Daoy (cell line): ENCODE measurements around the gene GCGR. TPM values are rescaled to one million over a fixed set of nuclear protein-coding genes. Genes with fewer than 3 reads are reported as not detected.
A peak's percentile ranks its signal among the peaks of the same experiment; 100 is the strongest.
"Not testable (repeated sequence)": the region's sequence is repeated elsewhere in the genome, so short reads cannot be mapped to it uniquely, and the experiment has no call there.

ENCODE experiments used
- DNase-seq: peaks from one replicate; pipeline ENCODE4 v3.0.0-alpha.2; 2015; ENCODE audit warnings: low read depth
- total RNA-seq: library from RNA; depleted of rRNA; stranded (reverse); fragments of >200 nt; shearing (Covaris generic); gene quantifications from 2 replicates; pipeline ENCODE4 v1.2.3, GENCODE V29; 2014

The GCGR gene
- total RNA-seq, 1 experiment from 2014 or later, result not detected

DNA sequence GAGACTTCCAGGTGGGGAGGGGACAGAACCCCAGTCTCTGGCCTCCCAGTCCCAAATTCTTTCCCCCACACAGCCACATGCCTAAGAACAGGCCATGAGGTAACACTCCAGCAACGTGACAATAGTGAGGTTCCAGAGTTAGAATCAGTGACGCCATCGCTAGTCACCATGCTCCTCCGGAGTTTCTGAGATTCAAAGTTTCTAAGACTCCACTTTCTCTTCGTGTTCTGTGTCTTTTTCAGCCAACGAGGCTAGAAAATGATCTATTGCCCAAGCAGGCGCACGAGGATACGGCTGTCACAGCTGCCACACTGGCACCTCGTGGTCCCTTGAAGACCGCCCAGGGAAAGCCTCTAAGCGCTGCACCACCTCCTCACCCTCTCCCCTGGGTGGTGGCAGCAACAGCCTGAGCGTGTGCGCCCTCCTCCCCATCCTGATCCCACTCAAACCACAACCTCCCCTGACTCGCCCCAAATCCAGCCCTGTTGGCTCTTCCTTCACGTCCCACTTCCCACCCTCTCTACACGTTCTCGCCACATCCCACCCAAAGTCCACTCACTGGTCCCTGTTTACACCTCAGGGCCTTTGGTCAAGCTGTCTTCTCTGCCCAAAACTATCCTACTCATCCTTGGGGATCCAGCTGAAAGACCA, 28.1 kb downstream of the GCGR start:
- DNase-seq, result no peak

DNA sequence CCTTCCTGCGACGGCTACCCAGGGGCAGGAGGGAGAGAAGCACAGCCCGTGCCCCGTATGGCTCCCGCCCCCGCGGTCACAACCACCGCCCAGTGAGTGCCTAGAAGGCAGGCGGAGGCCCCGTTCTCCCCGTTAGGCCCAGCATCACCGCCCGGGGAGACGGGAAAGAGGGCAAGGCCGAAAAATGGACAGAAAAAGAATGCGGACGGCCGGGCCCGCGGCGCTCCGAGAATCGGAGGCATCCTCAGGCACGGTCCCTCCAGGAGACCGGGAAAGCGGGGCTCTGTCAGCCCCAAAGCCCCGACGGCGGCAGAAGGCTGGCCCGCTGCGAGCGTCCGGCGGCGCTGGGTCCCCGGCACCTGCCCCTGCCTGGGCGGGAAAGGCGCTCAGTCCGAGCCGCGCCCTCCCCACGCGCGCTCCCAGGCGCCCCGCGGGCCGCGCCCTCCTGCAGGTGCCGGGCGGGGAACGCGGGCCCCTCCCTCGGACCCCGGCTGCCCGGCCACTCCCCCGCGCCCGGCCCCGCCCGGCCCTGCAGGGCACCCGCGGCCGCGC, 28.7 kb downstream of the GCGR start:
- DNase-seq, result peak; percentile 45

DNA sequence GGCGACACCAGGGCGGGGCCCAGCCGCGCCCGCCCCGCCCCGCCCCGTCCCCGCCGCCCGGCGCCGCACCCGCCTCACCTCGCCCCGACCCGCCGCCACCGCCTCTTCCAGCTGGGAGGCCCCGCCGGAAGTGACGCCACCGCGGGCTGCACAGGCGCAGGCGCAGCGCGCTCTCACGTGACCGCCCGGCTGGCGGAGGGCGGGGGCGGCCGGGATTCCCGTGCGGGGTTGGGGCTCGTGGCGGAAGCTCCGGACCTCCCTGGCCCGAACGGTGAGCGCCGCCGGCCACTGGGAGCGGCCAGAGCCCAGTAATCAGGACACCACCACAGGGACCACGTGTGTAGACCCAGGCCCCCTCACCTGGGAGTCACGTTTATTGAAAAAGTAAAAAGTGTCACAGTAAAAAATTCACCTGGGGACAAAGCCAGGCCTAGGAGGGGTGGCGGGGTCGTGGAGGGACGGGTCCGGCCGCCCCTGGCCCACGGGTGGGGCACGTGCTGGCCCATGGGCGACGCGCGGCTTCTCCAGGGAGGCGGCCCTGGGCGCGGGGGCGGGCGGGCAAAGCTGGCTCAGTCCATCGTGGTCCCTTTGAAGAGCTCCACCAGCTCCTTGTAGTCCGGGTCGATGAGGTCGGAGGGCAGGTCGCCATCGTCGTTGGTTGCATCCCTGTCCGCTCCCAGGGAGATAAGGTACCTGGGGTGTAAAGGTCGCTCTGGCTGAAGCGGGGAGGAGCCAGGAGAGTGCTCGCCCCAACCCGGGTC, 29.4 kb downstream of the GCGR start, which contains the start of gene MCRIP1:
MCRIP1 (minus strand) TSS at position 132 of the 761 bp plus-strand sequence. CDS start 8,785 bp downstream, outside the sequence.
- peak; percentile 98 for DNase-seq

DNA sequence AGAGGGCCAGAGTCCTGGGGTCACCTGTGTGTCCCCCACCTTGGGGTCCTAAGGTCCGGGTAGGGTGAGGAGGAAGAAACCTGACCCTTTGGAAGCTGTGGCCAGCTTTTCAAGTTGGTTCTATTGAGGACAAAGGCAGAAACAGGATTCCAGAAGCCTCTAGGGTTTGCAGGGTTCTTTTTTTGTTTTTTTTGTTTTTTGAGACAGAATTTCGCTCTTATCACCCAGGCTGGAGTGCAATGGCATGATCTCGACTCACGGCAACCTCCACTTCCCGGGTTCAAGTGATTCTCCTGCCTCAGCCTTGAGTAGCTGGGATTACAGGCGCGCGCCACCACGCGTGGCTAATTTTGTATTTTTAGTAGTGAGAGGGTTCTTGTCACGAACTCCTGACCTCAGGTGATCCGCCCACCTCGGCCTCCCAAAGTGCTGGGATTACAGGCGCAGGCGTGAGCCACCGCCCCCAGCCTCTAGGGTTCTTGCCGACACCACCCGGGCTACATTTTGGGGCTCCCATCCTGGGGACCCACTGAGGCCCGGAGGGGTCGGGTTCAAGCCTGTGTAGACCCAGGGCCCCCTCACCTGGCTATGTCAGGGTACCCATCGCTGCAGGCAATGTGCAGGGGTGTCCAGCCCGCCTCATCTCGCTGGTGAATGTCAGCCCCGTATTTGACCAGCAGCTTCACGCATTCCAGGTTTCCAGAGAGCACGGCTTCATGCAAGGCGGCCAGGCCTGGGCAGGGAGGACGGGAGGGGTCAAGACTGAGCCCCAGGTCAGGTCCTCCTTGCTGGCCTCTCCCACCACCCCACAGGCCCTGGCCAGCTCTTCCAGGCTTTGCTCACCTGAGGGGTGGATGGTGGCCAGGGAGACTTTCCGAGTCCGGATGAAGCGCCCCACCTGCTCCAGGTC, 30.2 kb downstream of the GCGR start:
- DNase-seq, result no peak

DNA sequence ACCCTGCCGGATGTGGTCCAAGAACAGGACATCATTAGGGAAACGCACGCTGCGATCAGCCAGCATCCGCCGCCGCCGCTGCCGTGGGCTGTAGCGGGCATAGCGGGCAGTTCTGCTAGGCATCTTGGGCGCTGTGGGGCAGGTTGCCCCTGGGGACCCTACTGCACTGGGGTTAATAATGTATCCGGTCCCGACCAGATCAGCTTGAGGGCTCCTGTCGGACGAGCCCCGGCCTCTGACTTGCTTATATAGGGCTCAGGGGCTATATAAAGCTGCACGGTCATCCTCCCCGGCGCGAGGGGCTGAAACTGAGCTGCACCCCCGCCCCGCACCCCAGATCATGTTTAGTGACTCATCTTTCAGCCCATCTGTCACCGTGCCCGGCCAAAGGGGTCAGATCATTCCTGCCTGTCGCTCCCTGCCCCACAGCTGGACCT, 30.9 kb downstream of the GCGR start, which contains the start of gene PPP1R27:
PPP1R27 (minus strand) TSS at position 220 of the 437 bp plus-strand sequence; CDS start at position 123, 97 bp downstream.
- DNase-seq, result no peak

DNA sequence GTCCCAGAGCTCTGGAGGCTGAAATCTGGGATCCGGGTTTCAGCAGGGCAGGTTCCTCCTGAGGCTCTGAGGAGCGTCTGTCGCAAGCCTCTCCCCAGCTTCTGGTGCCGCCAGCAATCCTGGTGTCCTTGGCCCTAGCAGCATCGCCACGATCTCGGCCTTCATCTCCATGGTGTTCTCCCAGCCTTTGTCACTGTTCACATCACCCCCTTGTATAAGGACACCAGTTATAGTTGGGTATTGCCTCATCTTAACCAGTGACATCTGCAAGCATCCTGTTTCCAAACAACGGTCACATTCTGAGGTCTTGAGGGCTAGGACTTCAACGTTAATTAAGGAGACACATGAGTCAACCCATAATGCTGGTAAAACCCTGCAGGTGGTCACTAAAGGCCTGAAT, 33.7 kb downstream of the GCGR start:
- no peak for DNase-seq

DNA sequence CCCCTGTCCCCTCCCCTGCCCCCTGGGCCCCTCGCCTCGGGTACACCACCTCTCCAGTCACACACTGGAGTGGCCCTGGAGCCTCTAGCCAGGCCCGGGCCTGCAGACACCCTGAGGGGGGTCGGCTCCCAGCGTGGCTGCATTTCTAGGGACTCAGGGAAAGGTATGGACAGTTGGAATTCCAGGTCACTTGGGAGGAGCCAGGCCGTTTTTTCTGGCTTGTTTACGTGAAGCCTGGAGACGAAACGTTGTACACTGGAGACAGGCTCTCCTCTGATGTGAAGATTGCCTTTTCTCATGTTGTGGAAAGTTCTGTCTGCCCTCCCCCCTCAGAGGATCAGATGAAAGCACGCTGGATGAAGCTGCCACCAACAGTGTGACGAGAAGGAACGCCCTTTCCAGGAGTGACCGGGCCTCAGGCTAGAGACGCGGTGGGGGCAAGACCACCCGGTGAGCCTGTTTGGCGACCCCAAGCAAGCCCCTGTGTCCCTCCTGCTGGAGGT, 34.9 kb downstream of the GCGR start:
- DNase-seq, result no peak

- no peak for DNase-seq
These were observed 35.4 kb downstream of the GCGR start for GRCh38 chr17:81839301-81839700.

GRCh38 chr17:81840059-81840458, 36.1 kb downstream of the GCGR start:
- DNase-seq, result not testable (repeated sequence)

DNA sequence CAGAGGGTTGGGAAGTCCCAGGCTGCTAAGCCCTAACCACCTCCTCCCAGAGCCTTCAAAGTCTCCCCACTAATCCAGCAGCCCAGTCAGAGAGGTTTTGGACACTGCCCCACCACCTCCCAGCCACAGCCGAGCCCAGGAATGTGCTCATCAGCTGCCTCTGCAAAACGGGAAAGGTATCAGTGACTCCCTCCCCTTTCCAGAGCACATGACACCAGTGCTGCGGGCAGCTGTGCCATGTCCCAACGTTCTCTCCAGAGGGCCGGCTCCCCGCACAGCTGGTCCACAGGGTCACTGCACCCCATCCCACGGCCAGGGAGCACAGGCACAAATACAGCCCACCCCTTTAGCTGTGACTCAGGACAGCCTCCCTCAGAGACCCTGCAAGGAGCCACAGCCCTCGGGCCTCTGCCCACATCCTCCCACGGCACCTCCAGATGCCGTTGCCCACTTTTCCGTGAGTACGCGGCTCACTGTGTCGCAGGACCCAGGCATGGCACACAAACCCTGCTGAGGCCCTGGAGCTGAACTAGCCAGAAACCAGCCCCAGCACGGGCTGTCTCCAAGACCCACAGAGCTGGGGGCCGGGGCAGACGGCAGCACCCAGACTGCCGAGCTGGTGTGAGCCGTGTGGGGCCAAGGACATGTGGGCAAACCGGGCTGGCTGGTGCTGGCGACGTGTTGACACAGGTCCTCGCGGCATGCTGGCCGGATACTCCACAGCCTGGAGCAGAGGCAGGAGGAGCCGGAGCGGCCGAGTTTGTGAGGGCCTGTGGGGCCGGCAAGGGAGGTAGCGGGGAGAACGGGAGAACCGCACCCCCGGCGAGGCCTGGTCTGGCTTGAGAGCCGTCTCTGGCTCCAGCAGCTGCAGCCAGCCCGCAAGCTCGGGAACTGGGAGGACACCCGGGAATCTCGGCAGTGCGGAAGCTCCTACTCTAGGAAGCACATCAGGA, 37.2 kb downstream of the GCGR start:
- DNase-seq, result no peak

- no peak for DNase-seq
These were observed 37.9 kb downstream of the GCGR start for GRCh38 chr17:81841866-81842265.

DNA sequence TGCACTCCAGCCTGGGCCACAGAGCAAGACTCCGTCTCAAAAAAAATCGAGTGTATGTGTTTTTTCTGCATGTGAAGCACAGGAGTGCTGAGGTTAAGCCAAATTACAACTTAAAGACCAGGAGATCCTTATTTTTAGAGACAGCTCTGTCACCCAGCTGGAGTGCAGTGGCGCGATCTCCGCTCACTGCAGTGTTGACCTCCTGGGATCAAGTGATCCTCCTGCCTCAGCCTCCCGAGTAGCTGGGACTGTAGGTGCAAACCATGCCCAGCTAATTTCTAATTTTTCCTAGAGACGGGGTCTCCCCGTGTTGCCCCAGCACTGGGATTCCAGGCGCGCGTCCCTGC, 38.4 kb downstream of the GCGR start:
- no peak for DNase-seq

DNA sequence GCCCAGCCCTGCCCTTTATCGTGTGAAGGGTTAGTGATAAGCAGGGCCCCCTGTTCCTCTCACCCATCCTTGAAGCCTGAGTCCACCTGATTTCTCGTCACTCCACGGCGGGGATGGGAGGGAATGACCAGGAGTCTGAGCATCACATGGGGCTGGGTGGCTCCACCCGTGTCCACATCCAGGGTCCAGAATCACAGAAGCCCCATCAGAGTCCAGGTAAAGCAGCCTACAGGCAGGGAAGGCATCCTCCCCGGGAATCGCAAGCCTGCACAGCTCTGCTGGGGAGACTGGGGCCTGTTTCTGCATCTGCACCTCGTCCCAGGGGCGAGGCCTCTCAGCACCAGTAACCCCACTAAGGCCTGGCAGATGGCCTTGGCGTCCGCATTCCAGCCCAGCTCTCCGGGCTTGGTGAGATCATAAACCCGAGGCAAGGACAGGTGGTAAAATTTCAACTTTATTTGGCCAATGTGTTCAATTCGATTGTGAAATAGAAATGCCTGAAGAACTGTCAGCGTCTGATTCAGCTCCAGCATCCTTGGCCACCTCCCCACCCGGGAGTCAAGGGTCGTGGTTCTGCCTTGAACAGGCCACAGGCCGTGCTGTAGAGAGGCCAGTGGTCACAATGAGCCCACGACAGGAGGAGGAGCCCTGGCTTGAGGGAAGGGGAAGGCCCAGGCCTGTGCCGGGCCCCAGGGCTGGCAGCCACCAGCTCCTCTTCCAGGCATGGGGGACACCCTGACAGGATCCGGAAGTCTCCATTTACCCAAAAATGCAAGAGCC, 39.0 kb downstream of the GCGR start:
- DNase-seq, result no peak

DNA sequence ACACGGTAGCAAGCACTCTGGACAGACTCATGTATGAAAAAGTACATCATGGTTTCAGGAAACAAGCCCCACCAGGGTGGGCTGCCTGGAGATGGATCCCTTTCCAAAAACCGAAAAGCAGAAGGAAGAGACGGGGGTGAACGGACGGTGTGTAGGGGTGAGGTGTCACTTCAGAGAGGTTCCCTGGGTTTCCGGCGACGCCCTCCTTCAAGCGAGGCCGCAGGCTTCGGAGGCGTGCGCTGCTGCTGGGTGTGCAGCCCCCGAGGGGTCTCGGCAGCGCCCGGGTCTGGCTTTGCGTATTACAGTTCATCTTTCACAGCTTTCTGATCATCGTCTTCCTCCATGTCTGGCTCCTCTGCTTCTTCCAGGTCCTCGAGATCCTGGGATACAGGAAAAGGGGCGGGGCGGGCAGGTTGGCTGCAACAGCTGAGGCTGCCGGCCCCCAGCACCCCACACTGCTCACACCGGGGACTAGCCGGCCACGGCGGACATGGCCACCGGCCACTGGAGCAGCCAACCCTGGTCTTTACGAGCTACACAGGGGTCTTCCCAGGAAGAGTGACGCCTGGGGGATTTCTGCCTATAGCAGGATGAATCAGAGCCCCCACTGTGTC, 39.9 kb downstream of the GCGR start:
- no peak for DNase-seq

GRCh38 chr17:81844327-81844851, 40.4 kb downstream of the GCGR start:
- DNase-seq, result no peak

- no peak for DNase-seq
These were observed 40.9 kb downstream of the GCGR start for GRCh38 chr17:81844887-81845286.

- DNase-seq, result no peak
These were observed 41.4 kb downstream of the GCGR start for GRCh38 chr17:81845361-81845760.

DNA sequence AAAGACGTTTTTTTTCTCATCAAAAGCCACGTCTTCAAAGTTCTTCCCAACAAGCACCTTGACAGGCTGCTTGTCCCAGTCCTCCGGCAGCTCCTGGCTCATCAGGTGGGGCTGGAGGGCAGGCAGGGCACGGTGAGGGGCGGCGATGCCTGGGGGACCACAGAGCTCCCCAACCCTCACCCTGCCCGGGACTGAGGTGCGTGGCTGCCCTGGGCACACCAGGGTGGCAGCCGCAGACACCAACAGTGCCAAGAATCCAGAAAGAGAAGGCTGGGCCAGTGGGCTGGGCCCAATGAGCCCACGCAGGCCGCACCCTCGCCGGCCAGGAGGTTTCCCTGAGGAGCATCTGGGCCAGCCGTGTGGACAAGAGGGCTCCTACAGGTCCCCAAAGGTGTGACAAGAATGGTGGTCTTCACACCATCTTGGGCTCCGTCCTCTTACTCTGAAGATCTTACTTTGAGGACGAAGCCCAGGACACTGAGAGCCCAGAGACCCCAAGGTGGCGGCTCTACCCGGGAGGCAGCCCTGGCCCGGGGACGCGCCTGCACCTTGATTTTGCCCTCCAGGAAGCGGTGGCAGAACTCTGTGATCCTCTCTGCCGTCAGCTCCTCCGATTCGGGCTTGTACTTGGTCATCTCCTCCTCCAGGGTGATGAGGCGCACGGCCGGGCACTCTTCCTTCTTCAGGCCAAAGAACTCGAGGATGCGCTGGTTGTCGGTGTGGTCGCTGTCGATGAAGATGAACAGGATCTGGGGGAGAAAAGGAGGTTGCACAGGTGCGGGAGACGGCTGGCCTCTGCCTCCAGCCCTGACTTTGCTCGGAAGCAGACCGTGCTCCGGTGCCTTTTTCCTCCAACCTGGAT, 42.2 kb downstream of the GCGR start:
- DNase-seq, result no peak
